ENCODE measurements around the gene SUPT3H.
"Not testable (repeated sequence)": the region's sequence is repeated elsewhere in the genome, so short reads cannot be mapped to it uniquely, and the experiment has no call there.

Gene SUPT3H

DNA sequence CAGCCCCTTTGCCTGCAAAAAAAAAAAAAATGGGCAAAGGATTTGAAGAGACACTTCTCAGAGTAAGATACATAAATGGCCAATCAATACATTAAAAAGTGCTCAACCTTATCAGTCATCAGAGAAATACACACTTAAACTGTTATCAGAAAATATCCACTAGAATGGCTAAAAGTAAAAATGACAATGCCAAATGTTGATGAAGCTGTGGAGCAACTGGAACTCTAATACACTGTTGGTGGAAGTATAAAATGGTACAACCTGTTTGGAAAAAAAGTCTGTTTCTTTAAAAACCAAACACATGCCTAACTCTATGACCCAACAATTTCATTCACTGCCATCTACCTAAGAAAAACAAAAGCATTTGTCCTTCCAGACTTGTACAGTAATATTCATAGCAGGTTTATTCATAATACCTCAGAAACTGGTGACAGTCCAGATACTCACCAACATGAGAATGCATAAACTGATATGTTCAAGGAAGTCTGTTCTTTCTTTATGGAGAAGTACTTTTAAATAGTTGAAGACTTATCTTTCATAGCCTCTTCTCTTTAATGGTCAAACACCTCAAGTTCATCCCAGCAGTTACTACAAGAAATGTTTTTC, 428.0 kb downstream of the SUPT3H start:
- no peak for DNase-seq (ENCODE audit: low read depth)

DNA sequence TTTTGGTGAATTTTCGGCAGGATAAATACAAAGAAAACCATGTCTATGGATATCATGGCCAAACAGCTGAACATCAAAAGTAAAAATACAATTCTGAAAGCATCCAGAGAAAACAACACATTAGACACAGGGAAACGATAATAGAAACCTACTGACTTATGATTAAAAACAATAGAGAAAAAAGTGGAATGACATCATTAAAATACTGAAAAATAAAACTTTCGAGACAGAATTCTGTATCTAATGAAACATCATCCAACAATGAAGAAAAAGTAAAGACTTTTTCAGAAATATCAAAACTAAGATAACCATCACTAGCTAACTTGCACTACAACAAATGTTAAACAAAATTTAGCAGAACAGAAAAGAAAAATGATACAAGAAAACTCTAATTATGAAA, 434.2 kb downstream of the SUPT3H start:
- DNase-seq (ENCODE audit: low read depth) = no peak

- DNase-seq (ENCODE audit: low read depth) = no peak
Measured at GRCh38 chr6:44942798-44943197, 434.9 kb downstream of the SUPT3H start.

GRCh38 chr6:44942201-44942600, 435.5 kb downstream of the SUPT3H start:
- no peak for DNase-seq (ENCODE audit: low read depth)

DNA sequence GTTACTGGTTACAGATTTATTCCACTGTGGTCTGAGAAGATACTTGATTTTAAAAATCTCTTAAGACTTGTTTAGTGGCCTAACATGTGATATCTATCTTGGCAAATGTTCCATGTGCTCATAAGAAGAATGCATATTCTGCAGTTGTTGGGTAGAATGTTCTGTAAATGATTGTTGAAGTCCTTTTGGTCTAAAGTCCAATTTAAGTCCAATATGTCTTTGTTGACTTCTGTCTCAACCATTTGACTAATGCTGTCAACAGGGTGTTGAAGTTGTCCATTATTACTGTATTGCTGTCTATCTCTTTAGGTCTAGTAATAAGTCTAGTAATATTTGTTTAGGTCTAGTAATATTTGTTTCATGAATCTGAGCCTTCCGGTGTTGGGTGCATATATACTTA, 437.4 kb downstream of the SUPT3H start:
- DNase-seq (ENCODE audit: low read depth) = no peak

- no peak for DNase-seq (ENCODE audit: low read depth)
Measured at GRCh38 chr6:44935693-44936300, 441.9 kb downstream of the SUPT3H start.

DNA sequence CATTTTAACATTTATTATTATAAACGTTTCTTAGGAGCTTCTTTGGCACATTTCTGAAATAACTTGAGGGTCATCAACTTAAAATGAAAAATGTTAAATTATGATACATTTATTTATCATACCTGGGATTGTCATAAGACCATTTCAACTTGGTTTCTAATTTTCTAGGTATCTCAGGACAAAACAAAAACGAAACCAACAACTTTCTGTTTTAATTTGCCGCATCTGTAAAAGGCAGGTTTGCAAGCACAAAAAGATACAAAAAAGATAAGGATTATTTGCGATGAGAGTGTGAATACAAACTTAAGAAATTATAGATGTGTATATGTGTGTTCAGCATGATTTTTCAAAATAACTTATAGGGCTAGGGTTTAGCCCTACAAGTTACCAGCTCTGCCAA, 444.6 kb downstream of the SUPT3H start:
- no peak for DNase-seq (ENCODE audit: low read depth)

DNA sequence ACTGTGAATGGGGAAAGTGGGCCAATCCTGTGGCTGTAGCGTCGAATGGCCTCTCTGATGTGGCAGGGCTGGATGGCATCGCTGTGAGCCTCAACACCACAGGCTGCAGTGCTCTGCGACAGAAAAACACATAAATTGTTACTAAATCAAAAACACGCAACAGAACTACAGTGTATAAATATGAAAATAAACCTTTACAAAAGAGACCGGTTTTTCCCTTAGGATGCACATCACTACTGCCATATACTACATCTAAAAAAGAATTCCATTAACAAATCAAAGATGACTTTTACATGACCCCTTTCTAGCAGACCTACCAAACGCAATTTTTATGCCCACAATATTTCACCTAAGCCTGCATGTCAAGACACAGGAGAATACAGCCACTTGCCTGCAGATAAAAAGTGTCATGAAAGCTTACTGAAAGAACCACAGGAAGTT, 445.1 kb downstream of the SUPT3H start:
- no peak for DNase-seq (ENCODE audit: low read depth)

DNA sequence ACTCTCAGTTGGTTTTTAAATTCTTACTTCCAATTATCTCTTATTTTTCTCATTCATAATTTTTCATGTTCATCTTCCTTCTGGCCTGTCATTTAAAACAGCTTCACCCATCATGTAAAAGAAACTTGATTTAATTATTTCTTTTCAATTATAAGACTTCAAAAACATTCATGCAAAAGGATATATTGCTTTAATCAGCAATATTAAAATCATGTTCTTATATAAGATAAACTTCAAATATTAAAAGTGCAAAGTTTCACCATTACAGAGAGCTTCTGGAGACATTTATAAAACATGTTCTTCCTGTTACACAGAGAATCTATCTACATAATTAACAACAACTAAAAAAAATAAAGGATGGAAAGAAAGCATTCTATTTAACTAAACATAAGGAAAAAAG, 446.3 kb downstream of the SUPT3H start:
- no peak for DNase-seq (ENCODE audit: low read depth)

DNA sequence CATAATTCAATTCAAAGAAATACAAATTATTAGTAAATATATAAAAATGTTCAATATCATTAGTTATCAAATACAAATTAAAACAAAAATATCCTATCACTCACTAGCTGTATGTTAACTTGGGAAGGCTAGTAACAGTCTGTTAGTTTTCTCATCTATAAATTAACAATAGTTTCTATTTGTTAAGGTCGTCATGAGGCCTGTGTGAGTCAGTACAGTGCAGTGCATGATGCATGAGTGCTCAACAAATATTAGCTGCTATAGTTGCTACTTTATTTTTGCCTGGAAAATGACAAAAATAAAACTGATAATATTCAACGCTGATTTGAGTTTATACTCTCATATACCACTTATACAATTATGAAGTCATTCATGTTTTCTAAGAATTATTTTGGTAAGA, 451.2 kb downstream of the SUPT3H start:
- DNase-seq (ENCODE audit: low read depth) = no peak

DNA sequence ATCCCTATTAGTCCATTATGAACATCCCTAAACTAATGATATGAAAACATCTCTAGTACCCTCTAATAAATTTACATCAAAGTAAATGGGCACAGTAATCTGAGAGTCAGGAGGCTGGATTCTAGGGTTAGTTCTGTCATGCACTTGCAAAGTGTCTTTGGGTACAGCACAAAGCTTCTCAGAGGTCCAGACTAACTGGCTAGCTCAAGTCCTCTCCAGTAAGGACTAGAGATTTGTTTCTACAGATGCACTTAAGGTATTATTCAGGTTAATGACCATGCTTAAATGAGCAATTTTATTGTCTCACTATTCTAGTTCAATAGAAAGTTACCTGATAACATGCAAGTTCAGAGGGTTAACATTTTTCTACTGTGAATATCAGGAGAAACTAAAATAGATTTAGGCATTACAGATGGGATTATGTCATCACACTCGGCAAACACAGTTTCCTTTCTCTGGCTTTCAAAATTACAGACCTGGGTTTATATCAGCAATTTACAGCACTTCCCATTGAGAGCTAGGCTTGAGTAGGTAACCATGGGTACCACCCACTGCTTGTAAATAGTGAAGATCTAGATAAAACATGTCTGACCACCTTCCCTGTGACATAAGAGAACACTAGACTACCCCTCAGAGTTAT, 452.5 kb downstream of the SUPT3H start:
- DNase-seq (ENCODE audit: low read depth) = no peak

- no peak for DNase-seq (ENCODE audit: low read depth)
Measured at GRCh38 chr6:44923444-44923843, 454.3 kb downstream of the SUPT3H start.

DNA sequence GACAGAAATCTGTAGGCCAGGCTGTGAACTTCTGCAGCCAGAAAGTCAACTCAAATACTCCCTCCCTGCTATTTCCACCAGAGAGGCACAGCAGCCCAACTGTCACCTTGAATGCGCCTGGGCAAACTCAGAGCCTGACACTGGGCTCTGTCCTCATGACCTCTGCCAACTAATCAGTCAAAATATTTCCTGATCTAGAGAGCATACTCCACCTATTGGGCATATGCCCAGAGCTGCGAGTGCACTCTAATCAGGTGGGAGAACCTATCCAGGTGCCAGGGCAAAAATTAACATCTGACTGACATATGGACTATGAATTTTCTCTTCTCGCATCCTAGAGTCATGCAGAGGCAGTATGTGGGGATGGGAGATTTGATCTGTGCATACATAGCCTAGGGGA, 455.9 kb downstream of the SUPT3H start:
- DNase-seq (ENCODE audit: low read depth) = no peak

GRCh38 chr6:44920952-44921491, 456.7 kb downstream of the SUPT3H start:
- no peak for DNase-seq (ENCODE audit: low read depth)

DNA sequence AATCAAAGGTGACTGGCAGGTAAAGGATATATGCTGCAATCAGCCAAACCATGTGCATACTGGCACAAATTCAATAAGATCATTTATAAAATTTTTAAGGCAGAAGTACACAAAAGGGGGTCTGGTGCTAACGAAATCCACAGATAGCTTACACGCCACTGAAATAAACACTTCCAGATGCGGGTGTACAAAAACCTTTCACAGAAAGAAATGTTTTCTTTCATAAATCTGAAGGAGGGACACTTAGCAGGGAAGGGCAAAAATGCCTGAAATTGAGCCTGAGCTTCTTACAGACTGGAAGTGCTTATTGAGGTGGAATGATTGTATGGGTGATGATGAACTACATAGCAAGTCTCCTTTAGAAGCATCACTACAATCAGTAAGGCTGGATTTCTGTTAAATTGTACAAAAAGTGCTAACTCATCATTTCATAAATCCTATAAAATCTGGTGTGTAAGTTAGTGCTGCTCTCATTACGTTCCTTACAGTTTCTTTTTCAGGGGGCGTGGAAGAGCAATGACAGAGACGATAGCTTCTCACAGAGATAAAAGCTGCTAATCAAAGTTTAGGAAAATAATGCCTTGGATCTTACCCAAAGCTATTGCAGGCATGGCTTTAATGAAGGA, 458.9 kb downstream of the SUPT3H start:
- no peak for DNase-seq (ENCODE audit: low read depth)

DNA sequence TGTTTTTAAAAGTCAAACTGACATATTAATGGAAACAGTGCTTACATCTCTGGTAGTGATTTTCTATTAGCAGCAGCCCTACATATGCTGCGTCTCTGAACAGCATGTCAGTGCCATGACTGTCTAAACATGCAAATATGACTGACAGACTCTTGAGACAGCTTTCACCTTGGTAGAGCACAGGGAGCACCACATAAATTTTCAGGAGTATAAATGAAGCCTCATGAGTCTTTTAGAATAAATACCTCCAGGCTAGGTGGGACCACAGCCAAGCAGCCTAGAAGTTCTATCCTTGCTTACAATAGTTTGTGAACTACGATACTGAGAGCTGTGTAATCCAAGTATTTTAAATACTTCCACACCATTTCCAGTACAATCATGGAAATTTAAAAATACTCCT, 460.3 kb downstream of the SUPT3H start:
- peak; percentile 38 for DNase-seq (ENCODE audit: low read depth)

DNA sequence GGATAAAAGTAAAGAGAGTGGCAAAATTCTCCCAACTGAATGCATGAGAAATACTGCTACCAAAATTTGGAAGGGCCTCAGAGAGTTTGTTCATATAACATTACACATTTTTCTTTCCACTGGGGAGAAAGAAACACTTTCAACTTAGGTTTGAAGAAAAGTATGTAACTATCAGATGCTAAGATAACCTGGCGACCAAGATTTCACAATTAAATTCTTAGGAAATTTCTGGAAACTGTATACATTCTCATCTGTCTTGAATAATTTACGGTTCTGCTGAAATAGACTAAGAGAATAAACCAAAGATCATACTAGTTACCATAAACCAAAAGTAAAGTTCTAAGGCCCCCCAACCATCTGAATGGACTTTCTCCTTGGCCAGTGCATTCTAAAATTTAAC, 462.6 kb downstream of the SUPT3H start:
- DNase-seq (ENCODE audit: low read depth) = no peak

DNA sequence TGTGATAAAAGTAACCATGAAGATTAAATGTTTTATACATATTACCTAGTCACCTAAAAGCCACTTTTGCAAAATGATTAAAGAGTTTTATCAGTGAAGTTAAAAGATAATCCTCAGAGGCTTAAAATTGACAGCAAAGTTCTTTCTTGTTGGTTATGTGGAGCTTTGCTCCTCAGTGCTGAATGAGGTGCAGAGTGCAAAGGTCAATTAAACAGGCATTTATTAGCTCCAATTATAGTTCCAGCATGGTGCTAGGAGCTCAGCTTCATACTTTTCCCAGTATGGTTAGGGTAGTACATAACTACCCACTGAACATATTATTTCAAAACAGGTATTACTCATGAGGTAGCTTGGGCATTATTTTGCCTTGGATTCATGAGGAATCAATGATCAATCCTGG, 463.6 kb downstream of the SUPT3H start:
- no peak for DNase-seq (ENCODE audit: low read depth)

DNA sequence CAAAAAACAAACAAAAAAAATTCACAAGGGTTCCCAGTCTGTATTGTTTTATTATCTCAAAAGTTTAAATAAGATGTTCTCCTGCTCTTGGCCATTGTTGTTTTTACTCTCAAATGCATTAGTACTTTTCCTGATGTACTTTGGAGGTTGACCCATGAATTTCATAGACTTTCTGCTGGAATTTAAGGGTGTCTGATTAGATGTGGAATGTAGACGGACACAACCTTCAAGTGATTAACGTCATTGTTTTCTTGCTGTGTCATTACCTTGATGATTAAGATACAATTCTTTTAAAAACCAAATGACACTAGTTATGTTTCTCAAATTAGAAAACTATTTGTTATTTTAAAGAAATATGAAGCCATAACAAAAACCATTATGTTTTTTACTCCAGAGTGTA, 471.0 kb downstream of the SUPT3H start:
- no peak for DNase-seq (ENCODE audit: low read depth)

- DNase-seq (ENCODE audit: low read depth) = not testable (repeated sequence)
Measured at GRCh38 chr6:44900358-44900757, 477.4 kb downstream of the SUPT3H start.

DNA sequence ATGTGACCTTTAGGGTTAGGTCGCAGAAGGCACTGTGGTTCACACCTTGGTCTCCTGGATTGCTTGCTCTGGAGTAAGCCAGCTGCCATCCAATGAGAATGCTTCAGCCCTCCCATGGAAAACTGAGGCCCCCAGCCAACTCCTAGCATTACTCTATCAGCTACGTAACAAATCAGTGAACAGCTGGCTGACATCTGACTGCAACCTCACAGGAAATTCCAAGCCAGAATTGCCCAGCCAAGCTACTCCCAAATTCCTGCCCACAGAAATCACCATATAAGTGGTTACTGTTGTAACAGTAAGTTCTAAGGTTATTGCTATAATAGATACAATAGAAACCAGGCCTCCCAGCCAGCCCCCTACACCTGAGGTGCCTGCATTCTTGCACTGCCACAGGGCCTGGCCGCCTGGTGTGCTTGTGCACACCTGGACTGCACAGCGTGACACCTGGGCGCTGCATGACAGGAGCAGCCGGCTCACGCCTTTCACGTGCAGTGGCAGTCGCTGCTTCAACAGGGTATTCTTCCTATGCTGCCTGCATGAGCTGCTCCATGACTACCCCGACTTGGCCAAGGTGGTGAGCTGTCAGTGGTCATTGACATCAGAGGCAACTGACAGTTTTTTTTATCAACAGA, 479.3 kb downstream of the SUPT3H start:
- DNase-seq (ENCODE audit: low read depth) = peak; percentile 55

GRCh38 chr6:44897316-44897715, 480.4 kb downstream of the SUPT3H start:
- no peak for DNase-seq (ENCODE audit: low read depth)

GRCh38 chr6:44896701-44897100, 481.0 kb downstream of the SUPT3H start:
- DNase-seq (ENCODE audit: low read depth) = no peak

Measured in fibroblast of gingiva (primary cell).